Stimulated activated CD4-positive, alpha-beta T cell treated with anti-CD3 and anti-CD28 coated beads, TNF-alpha, amount 100 ng/mL, for 1 hour (primary cell): ENCODE data around the gene STOML2.

Experiments used
- DNase-seq, 3 donors: peaks; one replicate each; pipeline ENCODE4 v3.0.0-alpha.2; 2020; ENCODE audit warnings: low read depth in 3 of 3, low spot score in 1 of 3

STOML2 gene

DNA sequence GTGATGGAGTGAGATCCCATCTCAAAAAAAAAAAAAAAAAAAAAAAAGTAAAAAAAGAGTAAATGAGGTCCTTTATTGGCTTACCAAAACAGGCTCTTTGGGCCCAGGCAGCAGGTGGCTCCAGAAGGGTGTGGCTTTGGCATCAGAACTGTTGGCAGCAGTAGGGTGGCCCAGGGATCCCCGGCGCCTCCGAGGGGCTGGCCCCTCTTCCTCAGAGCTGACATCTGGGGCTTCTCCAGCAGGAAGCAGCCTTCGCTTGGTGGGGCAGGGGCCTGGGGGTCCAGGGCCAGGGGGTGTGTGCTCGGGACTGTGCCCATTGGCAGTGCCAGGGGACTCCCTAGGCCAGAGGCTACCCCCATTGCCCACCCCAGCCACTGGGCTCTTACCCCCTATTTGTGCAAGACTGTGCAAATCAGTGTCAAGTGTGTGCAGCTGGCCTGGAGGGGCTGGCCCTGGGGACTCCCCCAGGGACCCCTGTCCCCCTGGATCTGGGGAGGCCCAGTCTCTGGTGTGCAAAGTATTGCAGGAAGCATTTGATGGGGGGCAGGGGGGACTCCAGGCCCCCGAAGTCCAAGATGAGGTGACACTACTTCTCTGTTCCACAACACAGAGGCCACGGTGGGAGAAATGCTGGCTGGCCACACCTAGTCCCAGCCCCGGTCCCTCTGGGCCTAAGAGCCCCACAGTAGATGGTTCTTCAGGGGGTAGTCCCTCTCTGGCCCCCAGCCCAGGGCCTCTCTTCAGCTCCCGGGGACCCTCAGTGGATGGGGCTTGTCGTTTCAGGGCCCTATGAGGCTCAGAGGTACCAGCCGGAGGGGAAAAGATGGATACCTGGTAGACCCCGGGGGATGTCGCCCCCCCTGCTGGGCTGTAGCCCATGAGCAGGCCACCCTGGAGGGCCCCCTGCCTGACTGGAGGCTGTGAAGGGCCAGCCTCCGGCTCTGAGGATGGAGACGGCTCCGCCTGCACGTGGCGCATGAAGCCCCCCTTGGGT lies 4.7 kb upstream of the STOML2 start:
- DNase-seq = no peak

- DNase-seq = no peak
Measured at GRCh38 chr9:35106343-35106730, 3.4 kb upstream of the STOML2 start.

GRCh38 chr9:35105571-35106342 lies 2.8 kb upstream of the STOML2 start:
- no peak for DNase-seq

- DNase-seq = no peak
Measured at GRCh38 chr9:35105126-35105525, 2.2 kb upstream of the STOML2 start.

DNA sequence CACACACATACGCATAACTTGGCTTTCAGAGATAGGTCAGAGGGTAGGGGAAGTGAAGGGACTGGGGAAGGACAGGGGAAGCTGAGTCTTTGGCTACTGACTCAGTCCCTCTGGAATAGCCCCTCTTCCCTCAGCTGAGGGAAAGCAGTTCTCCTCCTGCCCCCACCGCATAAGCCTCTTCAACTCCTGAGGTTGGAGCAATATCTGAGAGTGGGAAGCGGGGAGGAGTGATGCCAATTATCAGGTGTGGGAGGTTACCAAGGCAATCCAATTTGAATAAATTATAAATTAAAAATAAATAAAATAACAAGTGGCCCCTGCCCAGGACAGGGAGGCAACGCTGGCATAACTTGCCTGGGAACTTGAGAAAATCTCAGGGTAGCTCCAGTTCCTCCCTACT lies 1.7 kb upstream of the STOML2 start:
- no peak for DNase-seq

DNA sequence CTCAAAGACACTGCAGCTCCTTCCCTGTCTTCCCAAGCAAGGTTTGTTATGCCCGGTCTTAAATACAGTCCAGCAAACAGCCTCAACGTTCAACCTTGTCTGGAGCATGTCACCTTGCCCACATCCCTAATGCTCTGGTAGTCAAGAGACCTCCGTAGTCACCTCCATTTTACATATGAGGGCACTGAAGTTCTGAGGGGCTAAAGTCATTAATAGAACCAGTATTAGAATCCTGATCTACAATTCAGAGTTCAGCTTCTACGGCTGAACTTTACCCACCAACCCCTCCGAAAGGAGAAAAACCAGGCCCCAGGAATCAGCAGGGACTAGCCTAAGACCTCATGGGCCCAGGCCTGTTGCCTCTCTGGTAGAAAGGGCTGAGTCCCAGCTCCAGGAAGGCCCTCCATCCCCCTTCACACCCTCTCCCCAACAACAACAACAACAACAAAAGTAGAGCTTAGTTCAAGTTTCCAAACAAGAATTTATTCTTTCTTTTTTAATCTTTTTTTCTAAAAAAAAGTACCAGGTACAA lies 795 bp upstream of the STOML2 start:
- DNase-seq = no peak

GRCh38 chr9:35102465-35102768 lies 514 bp downstream of the STOML2 start:
- no peak for DNase-seq

GRCh38 chr9:35097573-35097972 lies 5.4 kb downstream of the STOML2 start:
- DNase-seq = no peak

DNA sequence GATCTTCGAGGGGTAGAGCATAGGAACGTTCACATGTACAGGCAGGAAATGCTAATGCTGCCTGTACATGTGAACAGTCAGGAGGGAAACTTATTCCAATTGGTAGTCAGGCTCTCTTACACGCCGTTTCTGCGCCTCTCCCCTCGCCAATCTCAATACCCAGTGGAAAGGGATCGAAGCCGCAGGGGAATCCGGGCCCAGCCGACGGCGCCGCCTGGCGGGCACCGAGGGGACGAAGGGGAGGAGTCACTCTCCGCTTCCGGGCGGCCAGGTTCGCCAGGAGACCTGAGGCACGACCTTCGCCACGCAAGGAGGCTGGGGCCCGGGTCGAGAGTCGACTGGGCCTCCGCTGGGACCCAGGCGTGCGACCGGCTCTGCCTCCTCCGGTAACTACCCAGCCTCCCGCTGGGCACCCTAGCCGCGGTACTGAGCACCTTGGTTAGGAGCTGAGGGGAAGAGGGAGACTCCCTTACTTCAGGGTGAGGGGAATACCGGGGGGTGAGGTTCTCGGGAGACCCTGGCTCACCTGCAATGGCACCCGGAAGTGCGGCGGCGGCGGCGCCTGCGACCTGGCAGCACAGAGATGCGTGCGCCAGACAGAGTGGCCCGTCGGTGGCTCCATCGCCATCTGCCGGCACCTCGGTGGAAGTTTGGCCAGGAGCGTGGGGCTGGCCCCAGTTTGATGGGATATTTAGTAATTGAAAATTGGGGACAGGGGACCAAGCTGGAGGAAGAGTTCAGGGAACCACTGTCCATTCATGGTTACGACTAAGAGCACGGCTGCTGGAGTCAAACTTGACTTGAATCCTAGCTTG lies 6.7 kb downstream of the STOML2 start, which contains the start of gene PIGO:
Gene PIGO (minus strand): TSS at position 557 of the 815 bp plus-strand sequence. CDS start 1,026 bp downstream, outside the sequence.
- DNase-seq = peak; percentile 70 to 86 (median 73)

- DNase-seq = no peak
Measured at GRCh38 chr9:35091536-35091935, 11.4 kb downstream of the STOML2 start.

GRCh38 chr9:35089434-35089833 lies 13.5 kb downstream of the STOML2 start:
- DNase-seq = no peak

GRCh38 chr9:35085078-35085477 lies 17.9 kb downstream of the STOML2 start:
- no peak for DNase-seq

DNA sequence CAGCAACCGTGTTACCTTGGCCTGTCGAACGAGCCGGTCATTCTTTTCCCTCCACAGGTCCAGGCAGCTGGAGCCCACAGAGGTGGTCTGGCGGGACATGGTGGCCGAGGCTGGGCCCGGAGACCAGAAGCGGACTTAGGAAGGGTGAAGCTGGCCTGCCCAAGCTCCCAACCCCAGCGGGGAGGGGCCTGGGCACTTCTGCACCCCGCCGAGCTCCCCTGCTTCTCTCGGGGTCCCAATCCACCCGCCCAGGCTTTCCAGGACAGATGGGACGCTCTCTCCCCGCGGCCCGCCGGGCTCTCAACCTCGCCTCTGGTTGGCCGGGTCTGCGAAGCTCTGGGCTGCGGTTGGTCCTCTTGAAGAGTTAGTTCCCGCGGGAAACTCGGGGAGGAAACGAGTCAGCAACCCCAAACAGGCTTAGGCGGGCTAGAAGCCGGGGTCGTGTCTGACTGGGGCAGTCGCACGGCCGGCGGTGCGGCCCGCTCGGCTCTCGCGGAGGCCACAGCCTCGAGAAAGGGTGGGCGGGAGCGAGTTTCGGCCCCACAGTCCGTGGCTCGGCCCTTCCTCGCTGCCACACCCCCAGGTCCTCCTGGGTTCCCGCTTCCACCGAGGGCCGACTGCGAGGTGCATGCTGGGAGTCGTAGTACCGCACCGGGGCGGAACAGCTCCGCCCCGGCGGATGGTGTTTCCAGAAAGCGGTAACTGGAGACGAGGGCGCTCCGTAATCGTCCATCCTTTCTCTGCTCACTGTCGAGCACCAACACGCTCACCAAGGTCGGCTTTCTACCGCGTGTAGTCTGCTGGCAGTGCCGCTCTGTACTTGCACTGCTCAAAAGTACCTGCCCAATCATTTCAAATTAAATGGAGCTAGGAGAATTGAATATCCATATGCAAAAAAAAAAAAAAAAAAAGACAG lies 23.2 kb downstream of the STOML2 start, which contains the start of gene FANCG:
Gene FANCG (minus strand): TSS at position 517 of the 916 bp plus-strand sequence. CDS start 418 bp downstream, at position 99.
- peak; percentile 43 to 71 (median 57) for DNase-seq

DNA sequence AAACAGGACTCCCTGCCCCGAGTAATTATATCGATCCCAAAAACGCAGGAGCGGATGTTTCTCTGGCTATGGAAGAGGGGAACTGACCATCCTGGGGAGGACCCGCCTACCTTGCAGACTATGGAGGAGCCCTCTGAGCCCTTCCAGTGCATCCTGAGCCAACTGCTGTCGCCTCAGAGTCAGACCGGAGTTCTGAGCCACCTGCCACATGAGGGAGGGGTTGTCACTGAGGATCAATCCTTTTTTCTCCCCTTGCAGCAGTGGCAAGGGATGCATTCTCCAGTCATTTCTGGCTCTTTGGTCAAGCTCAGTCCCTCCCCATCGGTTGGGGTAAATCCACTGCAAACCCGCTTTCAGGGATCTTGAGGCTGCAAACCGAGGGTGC lies 23.9 kb downstream of the STOML2 start:
- DNase-seq = no peak

- no peak for DNase-seq
Measured at GRCh38 chr9:35078066-35078465, 24.9 kb downstream of the STOML2 start.

- DNase-seq = no peak
Measured at GRCh38 chr9:35076848-35077247, 26.1 kb downstream of the STOML2 start.

- no peak for DNase-seq
Measured at GRCh38 chr9:35075358-35075757, 27.6 kb downstream of the STOML2 start.

- no peak for DNase-seq
Measured at GRCh38 chr9:35074791-35075190, 28.1 kb downstream of the STOML2 start.

DNA sequence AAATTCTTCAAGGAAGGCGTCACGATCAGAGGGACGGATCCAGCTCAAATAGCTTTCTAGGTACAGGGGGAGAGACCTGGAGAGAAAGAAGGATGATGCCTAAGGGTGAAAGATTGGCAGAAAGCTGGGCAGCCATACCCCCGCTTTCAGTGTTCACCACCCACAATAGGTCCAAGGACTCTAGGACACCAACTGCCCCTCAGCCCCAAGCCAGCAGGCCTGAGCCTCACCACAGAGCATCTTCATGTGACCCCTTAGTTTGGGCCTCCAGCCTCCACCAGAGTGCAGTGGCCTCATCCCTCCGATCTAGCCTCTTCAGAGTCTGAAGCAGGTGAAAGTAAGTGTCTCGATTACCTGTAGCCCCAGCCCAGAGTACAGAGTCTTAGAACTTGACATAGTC lies 28.8 kb downstream of the STOML2 start:
- DNase-seq = no peak

DNA sequence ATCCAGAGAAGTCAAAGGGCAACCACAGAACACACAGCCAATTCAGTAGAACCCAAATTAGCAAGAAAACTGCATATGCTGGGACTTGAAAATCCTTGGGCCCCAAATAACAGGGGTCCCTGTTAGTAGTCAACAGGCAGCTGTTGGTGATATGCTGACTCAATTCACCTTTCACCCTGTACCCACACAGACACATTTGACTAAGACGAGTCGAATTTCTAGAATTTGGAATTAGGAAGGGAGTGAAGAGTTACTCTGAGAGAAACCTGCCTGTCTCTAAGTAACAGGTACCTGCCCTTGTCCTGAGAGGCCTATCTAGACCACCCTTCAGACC lies 29.7 kb downstream of the STOML2 start:
- DNase-seq = no peak
